Fibroblast of lung (primary cell): ENCODE data around the gene KRTAP24-1. TPM values are rescaled to one million over a fixed set of nuclear protein-coding genes. Genes with fewer than 3 reads are reported as not detected.

Source experiments
- DNase-seq, 2 donors: peaks; one replicate each; pipeline versions ENCODE4 v3.0.0 to v3.0.0-alpha.2; 2010; ENCODE audit warnings: low read depth in 2 of 2
- H2AFZ ChIP-seq: 2 replicates; pipeline ENCODE4 v1.5.1; 2012; ENCODE audit warnings: low read length, control low read depth, inconsistent platforms
- H3K27ac ChIP-seq: 2 replicates; pipeline ENCODE4 v1.5.1; 2011; ENCODE audit warnings: low read length, control low read depth; ENCODE audit not compliant: insufficient read depth
- H3K27me3 ChIP-seq: 2 replicates; pipeline ENCODE4 v1.5.1; 2011; ENCODE audit warnings: mild to moderate bottlenecking, low read length; ENCODE audit not compliant: control insufficient read depth, insufficient read depth
- H3K36me3 ChIP-seq: 2 replicates; pipeline ENCODE4 v1.5.1; 2011; ENCODE audit warnings: low read length; ENCODE audit not compliant: control insufficient read depth, insufficient read depth
- H3K4me1 ChIP-seq: 2 replicates; pipeline ENCODE4 v1.5.1; 2011; ENCODE audit warnings: low read length; ENCODE audit not compliant: control insufficient read depth, insufficient read depth; ENCODE audit errors: extremely low read depth
- H3K4me2 ChIP-seq: 2 replicates; pipeline ENCODE4 v1.5.1; 2011; ENCODE audit warnings: low read length, control low read depth; ENCODE audit not compliant: insufficient read depth; ENCODE audit errors: extremely low read depth
- H3K4me3 ChIP-seq, 4 experiments: fragments of 200-600 bp in 1 of 4; sonication (generic) in 1 of 4; replicated peaks in 1 of 4; 2 replicates each; pipeline ENCODE4 v1.5.1; 2011 to 2016; ENCODE audit warnings: low read length in 4 of 4, low read depth in 3 of 4, mild to moderate bottlenecking in 3 of 4, control low read depth in 2 of 4, inconsistent platforms in 1 of 4, mixed read lengths in 1 of 4; ENCODE audit not compliant: insufficient read depth in 1 of 4; ENCODE audit errors: control extremely low read depth in 1 of 4
- H3K79me2 ChIP-seq: 2 replicates; pipeline ENCODE4 v1.5.1; 2012; ENCODE audit warnings: mild to moderate bottlenecking, low read length, inconsistent platforms; ENCODE audit not compliant: control insufficient read depth, insufficient read depth
- H3K9ac ChIP-seq: 2 replicates; pipeline ENCODE4 v1.5.1; 2011; ENCODE audit warnings: mild to moderate bottlenecking, low read length, control low read depth; ENCODE audit not compliant: insufficient read depth
- H3K9me3 ChIP-seq: 2 replicates; pipeline ENCODE4 v1.5.1; 2012; ENCODE audit warnings: low read depth, low read length; ENCODE audit not compliant: control insufficient read depth, insufficient read depth
- H4K20me1 ChIP-seq: 2 replicates; pipeline ENCODE4 v1.5.1; 2011; ENCODE audit warnings: low read length; ENCODE audit not compliant: control insufficient read depth, insufficient read depth; ENCODE audit errors: extremely low read depth
- CTCF ChIP-seq, 2 donors: IDR thresholded peaks in 1 of 2; conservative IDR thresholded peaks in 1 of 2; 1 replicate in 1 of 2; 2 replicates in 1 of 2; pipeline ENCODE4 v1.5.1; 2011 to 2012; ENCODE audit warnings: low read length in 2 of 2, control low read depth in 1 of 2, inconsistent platforms in 1 of 2, low read depth in 1 of 2, mild to moderate bottlenecking in 1 of 2
- EZH2 ChIP-seq: IDR thresholded peaks from 2 replicates; pipeline ENCODE4 v1.5.1; 2012; ENCODE audit warnings: low read length, control low read depth, mild to moderate bottlenecking; ENCODE audit errors: missing control alignments
- polyA plus RNA-seq, 2 donors: library from polyadenylated mRNA; depleted of rRNA in 1 of 2; stranded (reverse) in 1 of 2; unstranded in 1 of 2; fragments of >200 nt; gene quantifications; 2 replicates each; pipeline ENCODE4 v1.2.1, GENCODE V29; 2011 to 2012; ENCODE audit warnings: missing spikeins in 1 of 2
- total RNA-seq: library from RNA; depleted of rRNA; stranded (reverse); fragments of >200 nt; gene quantifications from 2 replicates; pipeline ENCODE4 v1.2.1, GENCODE V29; 2014

KRTAP24-1 gene
- total and polyA plus RNA-seq, 2 donors (not counting 1 experiment from before 2014, with no cell fraction given), result not detected

GRCh38 chr21:30257773-30258172 lies 25.0 kb downstream of the KRTAP24-1 start:
- H4K20me1 ChIP-seq, result no peaks in the 10 kb centered on the region
- H3K27me3 ChIP-seq, result no peaks in the 10 kb centered on the region
- no peaks in the 10 kb centered on the region for H3K9me3 ChIP-seq
- H3K27ac ChIP-seq, result no peak overlapping the region
- no peak overlapping the region for H3K9ac ChIP-seq
- no peak overlapping the region for H3K4me2 ChIP-seq
- H3K36me3 ChIP-seq, result no peaks in the 10 kb centered on the region
- H3K79me2 ChIP-seq, result no peaks in the 10 kb centered on the region
- no peak overlapping the region for H2AFZ ChIP-seq
- H3K4me3 ChIP-seq, result no peak overlapping the region
- DNase-seq, result peak in 1 of 2 donors; percentile 9
- no peaks in the 10 kb centered on the region for H3K4me1 ChIP-seq
- peak in 1 of 2 donors; percentile 4 for TF ChIP-seq CTCF (conservative IDR thresholded peaks at IDR 0.05 in 1 of 2, IDR thresholded peaks at IDR 0.05 in 1 of 2; ENCODE audit: low read depth in 1 of 2, low read length in 2 of 2)
- TF ChIP-seq EZH2, result no peak

DNA sequence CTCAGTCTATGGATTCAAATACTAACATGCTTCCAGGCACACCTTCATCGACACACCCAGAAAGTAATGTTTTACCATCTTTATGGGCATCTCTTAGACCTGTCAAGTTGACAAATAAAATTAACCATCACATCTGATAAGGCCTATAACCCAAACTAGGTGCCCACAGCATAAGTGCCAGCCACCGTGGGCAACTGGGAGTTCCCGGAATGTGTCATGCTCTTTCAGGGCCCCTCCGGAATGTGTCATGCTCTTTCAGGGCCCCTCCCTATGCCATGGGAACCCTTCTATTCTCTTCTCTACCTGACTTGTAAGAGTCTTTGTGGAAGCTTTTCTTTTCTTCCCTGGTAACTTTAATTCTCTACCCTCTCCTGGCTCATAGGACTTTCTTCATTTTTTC lies 26.6 kb downstream of the KRTAP24-1 start:
- no peak for DNase-seq
- no peaks in the 10 kb centered on the region for H3K9me3 ChIP-seq
- no peak overlapping the region for H3K4me3 ChIP-seq
- no peaks in the 10 kb centered on the region for H3K4me1 ChIP-seq
- H3K9ac ChIP-seq, result no peak overlapping the region
- H3K36me3 ChIP-seq, result no peaks in the 10 kb centered on the region
- TF ChIP-seq EZH2, result no peak
- TF ChIP-seq CTCF (conservative IDR thresholded peaks at IDR 0.05 in 1 of 2, IDR thresholded peaks at IDR 0.05 in 1 of 2; ENCODE audit: low read depth in 1 of 2, low read length in 2 of 2), result no peak
- no peaks in the 10 kb centered on the region for H3K79me2 ChIP-seq
- H2AFZ ChIP-seq, result no peak overlapping the region
- H3K27ac ChIP-seq, result no peak overlapping the region
- no peaks in the 10 kb centered on the region for H3K27me3 ChIP-seq
- H4K20me1 ChIP-seq, result no peaks in the 10 kb centered on the region
- H3K4me2 ChIP-seq, result no peak overlapping the region

DNA sequence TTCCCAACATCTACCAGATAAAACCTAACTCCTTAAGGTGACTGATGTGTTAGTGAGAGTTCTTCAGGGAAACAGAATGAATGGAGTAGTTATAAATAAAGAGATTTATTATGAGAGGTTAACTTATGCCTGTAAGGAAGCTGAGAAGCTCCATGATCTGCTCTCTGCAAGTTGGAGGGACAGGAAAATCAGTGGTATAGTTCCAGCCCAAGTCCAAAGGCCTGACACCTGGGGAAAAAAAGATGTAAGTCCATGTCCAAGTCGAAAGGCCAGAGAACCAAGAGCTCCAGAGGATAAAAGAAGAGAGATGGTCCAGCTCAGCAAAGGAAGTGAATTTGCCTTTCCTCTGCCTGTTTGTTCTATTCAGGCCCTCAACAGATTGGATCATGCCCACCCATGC lies 27.1 kb downstream of the KRTAP24-1 start:
- TF ChIP-seq EZH2, result no peak
- no peak for TF ChIP-seq CTCF (conservative IDR thresholded peaks at IDR 0.05 in 1 of 2, IDR thresholded peaks at IDR 0.05 in 1 of 2; ENCODE audit: low read depth in 1 of 2, low read length in 2 of 2)
- no peak for DNase-seq

More for the DNA sequence above, 27.1 kb downstream of the KRTAP24-1 start:
- H3K9ac ChIP-seq, result no peak overlapping the region
- no peak overlapping the region for H3K4me3 ChIP-seq
- no peak overlapping the region for H3K27ac ChIP-seq
- H3K27me3 ChIP-seq, result no peaks in the 10 kb centered on the region
- no peaks in the 10 kb centered on the region for H3K79me2 ChIP-seq
- no peak overlapping the region for H3K4me2 ChIP-seq
- H2AFZ ChIP-seq, result no peak overlapping the region
- H4K20me1 ChIP-seq, result no peaks in the 10 kb centered on the region
- no peaks in the 10 kb centered on the region for H3K9me3 ChIP-seq
- no peaks in the 10 kb centered on the region for H3K4me1 ChIP-seq
- no peaks in the 10 kb centered on the region for H3K36me3 ChIP-seq
